ENCODE measurements around the gene CCSAP.

Gene CCSAP

DNA sequence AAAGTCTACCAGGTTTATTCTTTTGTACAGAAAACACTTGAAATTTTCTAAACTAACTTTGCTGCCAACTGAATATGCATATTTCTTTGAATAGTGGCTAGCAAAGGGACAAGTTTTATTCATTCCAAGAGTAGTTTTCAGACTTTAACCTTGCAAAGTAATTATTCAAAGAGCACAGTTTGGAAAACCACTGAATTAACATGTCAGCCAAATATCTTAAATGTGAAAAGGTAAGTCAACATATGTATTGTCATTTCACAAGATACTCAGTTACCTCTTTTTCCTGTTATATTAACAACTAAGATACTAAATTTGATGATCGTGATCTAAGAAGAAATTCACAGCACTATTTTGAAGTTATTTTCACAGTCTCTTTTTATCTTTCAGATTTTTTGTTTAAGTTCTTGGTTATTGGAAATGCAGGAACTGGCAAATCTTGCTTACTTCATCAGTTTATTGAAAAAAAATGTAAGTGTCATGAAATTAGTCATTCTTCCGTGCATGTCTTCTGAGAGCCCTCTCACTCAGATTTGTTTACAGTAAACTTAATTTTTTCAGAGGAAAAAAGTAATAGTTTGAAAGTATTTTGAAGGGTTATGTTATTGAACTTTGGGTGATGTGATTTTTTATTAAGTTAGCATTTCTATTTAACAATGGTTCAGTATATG is 56.6 kb downstream of the CCSAP start:
- no peak for DNase-seq (ENCODE audit: low read depth in 2 of 2)

DNA sequence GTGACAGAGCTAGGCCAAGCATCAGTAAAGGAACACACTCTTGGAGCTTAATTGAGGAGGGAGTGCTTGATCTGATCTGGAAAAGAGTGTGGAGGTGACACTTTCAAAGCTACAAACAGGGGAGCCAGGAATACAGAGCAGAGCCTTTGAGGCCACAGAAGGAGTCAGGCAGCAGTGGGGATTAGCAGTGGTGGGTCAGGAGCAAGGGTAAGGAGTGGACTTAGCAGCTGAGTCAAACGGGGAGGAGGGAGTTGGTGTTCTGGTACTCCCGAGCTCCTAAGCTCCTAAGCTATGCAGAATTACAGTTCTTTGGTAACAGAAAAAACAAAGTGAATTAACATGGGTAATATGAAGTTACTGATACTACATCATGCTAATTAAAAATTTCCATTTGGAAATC is 57.4 kb downstream of the CCSAP start:
- DNase-seq (ENCODE audit: low read depth in 2 of 2) = no peak

DNA sequence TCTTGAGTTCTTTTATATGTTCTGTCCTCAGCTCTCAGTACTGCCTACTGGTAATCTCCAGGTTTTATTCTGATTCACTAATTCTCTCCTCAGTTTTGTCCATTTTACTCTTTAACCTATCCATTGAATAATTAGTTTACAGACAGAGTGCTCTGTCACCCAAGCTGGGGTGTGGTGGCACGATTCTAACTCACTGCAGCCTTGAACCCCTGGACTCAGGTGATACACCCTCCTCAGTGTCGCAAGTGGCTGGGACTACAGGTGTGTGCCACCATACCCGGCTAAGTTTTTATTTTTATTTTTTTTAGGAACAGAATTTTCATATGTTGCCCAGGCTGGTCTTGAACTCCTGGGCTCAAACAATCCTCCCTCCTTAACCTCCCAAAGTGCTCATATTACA is 58.0 kb downstream of the CCSAP start:
- no peak for DNase-seq (ENCODE audit: low read depth in 2 of 2)

DNA sequence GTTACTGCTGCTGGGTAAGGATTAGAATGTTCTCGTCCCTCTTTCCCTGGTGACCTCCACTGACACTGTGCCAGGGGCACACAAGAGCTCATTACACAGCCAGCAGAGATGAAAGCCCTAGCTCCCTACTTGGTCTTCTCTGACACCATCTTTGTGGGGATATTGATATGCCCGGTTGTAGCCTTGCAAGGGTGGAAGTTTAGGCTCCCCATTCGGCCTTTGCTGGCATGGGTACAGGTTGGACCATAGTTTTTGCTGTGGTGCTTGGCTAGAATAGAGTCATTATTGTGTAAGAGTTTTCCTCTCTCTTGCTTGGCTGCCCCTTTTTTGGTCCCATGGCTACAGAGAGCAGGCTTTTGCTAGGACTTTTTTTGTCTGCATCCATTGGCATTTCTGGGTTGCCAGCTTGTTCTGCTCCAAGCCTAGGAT is 59.6 kb downstream of the CCSAP start:
- DNase-seq (ENCODE audit: low read depth in 2 of 2) = no peak

DNA sequence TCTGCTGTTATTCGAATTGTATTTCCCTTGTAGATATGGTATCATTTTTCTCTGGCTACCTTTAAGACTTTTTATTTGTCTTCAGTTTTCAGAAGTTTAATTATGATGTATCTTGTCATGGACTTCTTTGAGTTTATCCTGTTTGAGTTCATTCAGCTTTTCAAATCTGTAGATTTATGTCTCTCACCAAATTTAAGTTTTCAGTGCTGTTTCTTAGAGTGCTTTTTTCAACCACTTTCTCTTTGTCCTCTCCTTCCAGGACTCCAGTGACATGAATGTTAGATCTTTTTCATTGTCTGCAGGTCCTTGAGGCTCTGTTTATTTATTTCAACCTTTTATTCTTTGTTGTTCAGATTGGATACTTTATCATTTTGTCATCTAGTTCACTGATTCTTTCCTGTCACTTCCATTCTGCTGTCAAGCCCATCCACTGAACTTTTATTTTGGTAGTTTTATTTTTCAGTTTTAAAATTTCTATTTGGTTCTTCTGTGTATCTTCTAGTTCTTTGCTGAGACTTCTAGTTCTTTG is 60.5 kb downstream of the CCSAP start:
- DNase-seq (ENCODE audit: low read depth in 2 of 2) = no peak

DNA sequence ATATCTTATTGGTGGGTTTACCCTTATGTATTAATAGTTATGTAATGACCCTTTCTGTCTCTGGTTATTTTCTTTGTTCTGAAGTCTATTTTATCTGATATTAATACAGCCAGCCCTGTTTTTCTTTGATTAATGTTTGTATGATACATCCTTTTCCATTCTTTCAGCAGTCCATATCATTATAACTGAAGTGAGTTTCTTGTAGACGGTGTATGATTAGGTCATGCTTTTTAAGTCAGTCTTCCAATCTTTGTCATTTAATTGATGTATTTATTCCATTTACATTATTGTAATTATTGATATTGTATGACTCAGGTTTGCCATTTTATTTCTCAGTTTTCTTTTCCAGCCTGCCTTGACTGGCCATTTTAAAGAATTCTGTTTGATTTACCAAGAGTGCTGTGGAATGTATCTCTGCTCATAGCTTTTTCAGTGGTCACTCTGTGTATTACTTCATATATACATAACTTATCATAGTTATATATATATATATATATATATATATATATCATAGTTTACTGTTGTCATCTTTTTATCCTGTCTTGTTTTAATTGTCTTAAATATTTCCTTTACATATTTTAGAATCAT is 61.4 kb downstream of the CCSAP start:
- no peak for DNase-seq (ENCODE audit: low read depth in 2 of 2)

DNA sequence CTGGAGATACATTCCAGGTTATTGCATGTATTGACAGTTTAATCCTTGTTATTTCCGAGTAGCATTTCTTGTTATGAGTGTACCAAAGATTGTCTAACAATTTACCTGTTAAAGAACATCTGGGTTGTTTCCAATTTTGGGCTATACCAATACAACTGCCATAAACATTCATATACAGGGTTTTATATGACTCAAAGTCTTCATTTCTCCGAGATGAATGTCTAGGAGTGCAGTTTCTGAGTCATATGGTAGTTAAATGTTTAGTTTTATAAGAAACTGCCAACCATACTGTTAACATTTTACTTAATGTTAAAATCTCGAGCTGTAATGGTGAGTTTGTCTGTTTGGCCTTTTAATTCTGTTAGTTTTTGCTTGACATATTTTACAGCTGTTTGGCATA is 61.9 kb downstream of the CCSAP start:
- DNase-seq (ENCODE audit: low read depth in 2 of 2) = no peak

DNA sequence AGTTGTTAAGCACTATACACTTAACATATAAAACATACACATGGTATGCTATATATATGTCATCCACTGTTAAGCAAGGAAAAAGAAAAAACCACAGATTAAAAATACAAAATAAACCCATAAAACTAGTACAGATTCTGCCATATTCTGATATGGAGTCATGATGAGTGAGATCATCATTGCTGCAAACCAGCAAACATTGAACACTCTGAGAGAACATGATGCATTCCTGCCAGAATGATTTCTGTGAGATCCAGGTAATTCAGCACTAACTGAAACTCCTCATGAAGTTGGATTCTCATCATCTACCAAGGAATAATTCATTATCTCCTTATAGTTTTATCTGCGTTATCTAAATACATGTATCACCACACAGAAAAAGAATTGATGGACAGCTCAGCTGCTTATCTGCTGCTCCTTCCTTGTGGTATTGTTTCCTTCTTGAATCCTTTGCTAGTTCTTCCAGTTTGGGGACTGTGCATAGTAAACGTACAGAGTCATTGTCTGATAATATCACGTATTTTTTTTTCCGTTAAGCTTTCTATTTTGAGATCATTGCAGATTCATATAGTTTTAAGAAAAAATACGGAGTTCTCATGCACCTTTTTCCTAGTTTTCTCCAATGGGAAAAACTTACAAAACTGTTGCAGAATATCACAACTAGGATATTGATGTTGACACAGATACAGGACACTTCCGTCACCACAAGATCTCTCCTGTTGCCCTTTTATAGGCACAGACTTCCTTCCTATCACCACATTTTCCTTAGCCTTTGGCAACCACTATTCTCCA is 62.6 kb downstream of the CCSAP start:
- DNase-seq (ENCODE audit: low read depth in 2 of 2) = no peak

DNA sequence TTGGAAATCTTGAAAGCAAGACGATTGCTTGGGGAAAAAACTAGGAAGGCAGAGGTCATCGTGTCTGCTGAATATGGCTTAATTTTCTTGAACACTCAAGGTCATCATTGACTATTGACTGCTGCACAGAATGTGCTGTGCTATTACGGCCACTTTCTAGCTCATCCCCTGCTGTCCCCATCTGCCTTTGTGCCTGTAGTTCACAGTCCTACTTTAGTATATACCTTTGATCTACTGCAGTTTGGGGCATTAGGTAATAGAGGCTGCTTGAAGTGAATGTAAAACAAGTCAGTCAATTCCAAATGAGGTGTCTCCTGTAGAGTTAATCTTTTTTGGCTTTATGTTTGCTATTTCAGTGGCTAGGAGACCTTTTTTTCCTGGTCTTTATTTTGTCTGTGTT is 63.6 kb downstream of the CCSAP start:
- DNase-seq (ENCODE audit: low read depth in 2 of 2) = no peak

DNA sequence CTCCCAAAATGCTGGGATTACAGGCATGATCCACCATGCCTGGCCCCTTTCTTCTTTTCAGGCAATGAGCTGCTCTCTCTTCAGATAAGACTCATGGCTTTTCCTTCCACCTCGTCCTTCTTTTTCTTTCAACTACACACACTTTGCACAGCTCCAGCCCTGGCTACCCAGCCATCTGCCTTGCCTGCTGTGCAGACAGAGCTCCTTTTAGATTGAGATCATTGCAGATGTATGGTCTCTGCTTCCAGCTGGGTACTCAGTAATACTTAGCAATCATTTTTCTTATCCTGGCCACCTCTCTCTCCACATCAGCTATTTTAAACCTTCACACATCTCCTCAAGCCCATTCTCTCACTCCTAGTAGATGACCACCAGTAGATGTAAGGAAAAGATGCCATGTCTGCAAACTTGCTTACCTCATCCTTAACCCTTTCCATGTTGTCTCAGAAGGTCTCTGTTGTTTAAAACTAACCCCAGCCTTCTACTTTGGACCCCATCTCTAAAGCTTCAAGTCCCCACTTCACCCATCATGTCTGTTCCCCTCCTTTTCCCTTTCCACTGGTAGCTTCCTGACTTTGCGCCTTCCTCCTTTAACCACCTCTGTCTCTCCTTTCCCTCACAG is 64.6 kb downstream of the CCSAP start:
- no peak for DNase-seq (ENCODE audit: low read depth in 2 of 2)

DNA sequence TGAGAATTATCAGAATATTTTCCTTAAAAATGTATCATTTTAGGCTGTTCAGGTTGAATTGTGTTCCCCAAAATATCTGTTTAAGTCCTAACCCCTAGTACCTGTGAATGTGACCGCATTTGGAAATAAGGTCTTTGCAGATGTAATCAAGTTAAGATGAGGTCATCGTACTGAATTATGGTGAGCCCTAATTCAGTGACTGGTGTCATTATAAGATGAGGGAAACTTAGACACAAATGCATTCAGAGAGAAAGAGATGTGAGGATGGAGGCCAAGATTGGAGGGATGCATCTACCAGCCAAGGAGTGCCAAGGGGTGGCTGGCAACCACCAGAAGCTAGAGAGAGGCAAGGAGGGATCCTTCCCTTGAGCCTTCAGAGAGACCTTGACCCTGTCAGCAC is 67.8 kb downstream of the CCSAP start:
- DNase-seq (ENCODE audit: low read depth in 2 of 2) = no peak

DNA sequence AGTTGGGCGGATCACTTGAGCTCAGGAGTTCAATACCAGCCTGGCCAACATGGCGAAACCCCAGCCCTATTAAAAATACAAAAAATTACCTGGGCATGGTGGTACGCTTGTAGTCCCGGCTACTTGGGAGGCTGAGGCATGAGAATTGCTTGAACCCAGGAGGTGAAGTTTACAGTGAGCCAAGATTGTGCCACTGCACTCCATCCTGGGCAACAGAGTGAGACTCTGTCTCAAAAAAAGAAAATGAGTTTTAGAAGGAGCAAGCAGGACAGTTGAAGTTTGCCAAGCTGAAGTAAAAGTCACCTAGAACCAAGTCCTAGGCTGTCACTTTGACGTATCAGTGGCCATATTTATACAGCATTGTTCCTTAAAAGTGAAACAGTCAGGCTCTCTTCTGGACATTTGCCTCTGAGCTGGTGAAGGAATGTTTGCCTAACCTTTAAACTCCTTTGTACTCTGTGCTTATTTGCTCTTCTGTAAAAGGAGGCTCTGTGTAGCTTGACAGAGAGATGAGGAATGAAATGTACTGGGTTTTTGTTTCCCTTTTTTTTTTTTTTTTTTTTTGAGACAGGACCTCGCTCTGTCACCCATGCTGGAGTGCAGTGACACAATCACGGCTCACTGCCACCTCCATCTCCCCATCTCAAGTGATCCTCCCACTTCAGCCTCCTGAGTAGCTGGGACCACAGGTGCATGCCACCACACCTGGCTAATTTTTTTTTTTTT is 69.2 kb downstream of the CCSAP start:
- no peak for DNase-seq (ENCODE audit: low read depth in 2 of 2)

DNA sequence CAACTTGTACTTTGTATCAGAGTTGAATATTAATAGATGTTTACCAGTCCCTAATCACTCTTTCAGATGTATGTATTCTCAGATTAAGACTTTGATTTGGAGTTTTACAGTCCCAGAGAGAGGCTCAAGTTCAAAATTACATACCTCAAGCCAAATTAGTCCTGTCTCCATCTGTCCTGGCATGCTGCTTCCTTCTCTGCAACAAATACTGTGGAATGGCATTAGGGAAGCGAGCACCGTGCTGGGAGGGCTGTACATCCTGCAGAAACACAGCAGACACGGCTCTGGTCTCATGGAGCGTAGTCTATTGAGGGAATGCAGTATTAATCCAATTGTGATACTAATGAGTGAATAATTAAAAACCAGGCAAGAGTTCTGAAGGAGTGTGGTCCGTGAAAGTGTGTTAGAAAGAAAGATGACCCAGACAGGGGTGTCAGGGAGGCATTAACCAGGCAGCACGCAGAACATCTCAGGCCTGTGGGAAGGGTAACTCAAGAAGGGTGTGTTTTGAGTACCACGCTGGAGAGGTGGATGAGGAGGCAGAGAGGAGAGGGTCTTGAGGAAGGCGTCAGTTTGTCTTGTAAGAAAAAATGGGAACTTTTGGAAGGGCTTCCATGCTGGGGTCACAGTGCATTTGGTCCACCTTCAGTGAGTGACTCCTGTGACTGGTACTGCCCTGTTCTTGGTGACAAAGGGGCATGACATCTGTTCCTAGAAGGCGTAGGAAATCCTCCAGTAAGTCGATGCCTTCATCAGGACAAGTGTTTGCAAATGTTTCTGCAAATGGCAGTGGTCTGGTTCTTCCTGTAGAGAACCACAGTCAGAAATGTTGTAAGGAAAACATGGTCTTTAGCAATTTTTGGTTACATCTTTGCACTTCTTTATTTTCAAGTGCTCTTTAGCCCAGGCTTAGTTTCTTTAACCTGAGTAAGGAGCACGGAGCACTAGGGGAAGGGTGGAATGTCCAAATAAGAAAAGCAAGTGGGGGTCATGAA is 70.4 kb downstream of the CCSAP start:
- no peak for DNase-seq (ENCODE audit: low read depth in 2 of 2)

DNA sequence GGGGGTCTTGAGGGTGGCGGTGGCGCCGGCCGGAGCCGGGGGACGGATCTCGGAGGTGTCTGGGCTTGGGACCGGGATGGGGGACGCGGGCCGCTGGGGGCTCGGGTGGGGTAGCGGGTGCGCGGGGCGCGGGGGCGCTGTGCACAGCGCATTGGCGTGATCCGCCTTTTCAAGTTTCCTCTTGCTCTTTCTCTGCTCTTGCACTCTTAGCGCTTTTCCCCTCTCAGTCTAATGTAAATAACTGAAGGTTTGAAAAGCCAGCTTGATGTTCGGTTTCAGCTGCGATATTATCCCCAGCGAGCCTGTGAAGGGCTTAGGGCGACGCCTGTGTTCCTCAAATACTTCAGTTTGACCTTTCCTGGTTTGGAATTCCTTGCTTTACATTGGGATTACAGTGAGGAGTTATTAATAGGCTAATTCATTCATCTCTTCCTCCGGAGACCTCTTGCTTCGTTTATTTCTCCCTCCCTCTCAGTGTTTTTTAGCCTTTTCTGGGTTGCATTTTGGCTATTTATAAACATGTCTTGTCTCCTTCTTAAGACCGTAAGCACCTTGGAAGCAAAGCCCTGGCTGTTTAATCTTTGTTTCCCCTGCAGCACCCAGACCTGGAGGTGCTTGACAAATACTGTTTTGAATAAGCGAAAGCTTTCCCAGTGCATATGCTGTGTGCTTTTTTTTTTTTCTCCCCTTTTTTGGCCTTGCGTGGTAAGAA is 71.2 kb downstream of the CCSAP start:
- peak; percentile 15 to 19 for DNase-seq (ENCODE audit: low read depth in 2 of 2)
